Lung (tissue), 12 donors: ENCODE data around the gene CAPN9. TPM values are rescaled to one million over a fixed set of nuclear protein-coding genes. Genes with fewer than 3 reads are reported as not detected.

Experiments
- ATAC-seq: fragments of 200-7000 bp; cut with Tn5 transposase; one replicate; pipeline ENCODE4 v1.9.1; 2020; ENCODE audit warnings: moderate number of reproducible peaks; ENCODE audit not compliant: insufficient read depth, low FRiP score
- DNase-seq, 3 donors: peaks; one replicate each; pipeline ENCODE4 v3.0.0-alpha.2; 2013 to 2017
- H3K27ac ChIP-seq, 2 donors: one replicate each; pipeline ENCODE4 v1.5.1; 2013; ENCODE audit warnings: mild to moderate bottlenecking in 2 of 2, moderate library complexity in 2 of 2, control low read depth in 1 of 2, inconsistent platforms in 1 of 2, low read depth in 1 of 2, low read length in 1 of 2
- H3K27me3 ChIP-seq, 3 donors: one replicate each; pipeline ENCODE4 v1.5.1; 2013; ENCODE audit warnings: low read length in 2 of 3; ENCODE audit not compliant: control insufficient read depth in 3 of 3, insufficient read depth in 3 of 3
- H3K36me3 ChIP-seq, 4 donors: one replicate each; pipeline ENCODE4 v1.5.1; 2013; ENCODE audit warnings: low read length in 4 of 4, mild to moderate bottlenecking in 1 of 4, moderate library complexity in 1 of 4; ENCODE audit not compliant: control insufficient read depth in 4 of 4, insufficient read depth in 4 of 4
- H3K4me1 ChIP-seq, 5 donors: one replicate each; pipeline ENCODE4 v1.5.1; 2013; ENCODE audit warnings: low read length in 5 of 5, mild to moderate bottlenecking in 2 of 5, moderate library complexity in 1 of 5; ENCODE audit not compliant: control insufficient read depth in 5 of 5, insufficient read depth in 5 of 5
- H3K4me3 ChIP-seq: one replicate; pipeline ENCODE4 v1.5.1; 2013; ENCODE audit warnings: mild to moderate bottlenecking, control low read depth, moderate library complexity
- H3K9ac ChIP-seq, 2 donors: one replicate each; pipeline ENCODE4 v1.5.1; 2013; ENCODE audit warnings: low read length in 2 of 2, control low read depth in 1 of 2; ENCODE audit not compliant: insufficient read depth in 1 of 2
- H3K9me3 ChIP-seq, 4 donors: one replicate each; pipeline ENCODE4 v1.5.1; 2013; ENCODE audit warnings: low read length in 3 of 4, mild to moderate bottlenecking in 1 of 4, moderate library complexity in 1 of 4; ENCODE audit not compliant: control insufficient read depth in 4 of 4, insufficient read depth in 3 of 4
- CTCF ChIP-seq: IDR thresholded peaks from 2 replicates; pipeline ENCODE4 v1.5.1; 2012; ENCODE audit warnings: mild to moderate bottlenecking; ENCODE audit errors: control extremely low read depth, extremely low read depth
- WGBS, 2 donors: extraction: QIAGEN DNeasy Blood & Tissue Kit; methylation state at CpG; one replicate each; pipeline ENCODE4 v1.1.7; 2013; 5-methylcytosine and 5-hydroxymethylcytosine counted together
- polyA plus RNA-seq, 2 donors: library from polyadenylated mRNA; stranded (reverse); fragments of 200-250 nt; gene quantifications; one replicate each; pipeline ENCODE4 v1.2.1, GENCODE V29; 2013
- total RNA-seq, 2 donors: library from RNA; depleted of rRNA in 1 of 2; stranded (reverse); fragments of >200 nt in 1 of 2; gene quantifications; one replicate each; pipeline ENCODE4 v1.2.1, GENCODE V29; 2014 to 2021
- donor health status: control.
- donor health status: control.
- donor health status: Bipolar disorder and iron deficiency.
- donor health status: healthy.
- donor health status: DM: yes; HTN: yes; CAD: no.

The CAPN9 gene
- total and polyA plus RNA-seq, 4 donors = 2.2 to 13.2 (median 7.6) TPM

GRCh38 chr1:230771773-230772354, 24.7 kb downstream of the CAPN9 start:
- Histone ChIP-seq H3K4me3 (no peak overlapping the region), H3K27me3 (no peaks in the 10 kb centered on the region), H3K4me1 (peaks cover 0 to 12% (median 7%) of the 10 kb centered on the region in 5 donors), H3K9ac (no peak overlapping the region), H3K9me3 (peaks cover 0 to 4% (median 0%) of the 10 kb centered on the region in 4 donors), H3K36me3 (no peaks in the 10 kb centered on the region), H3K27ac (no peak overlapping the region)
- ATAC-seq (no peak), DNase-seq (no peak)
- TF ChIP-seq CTCF = no peak
- 90 to 92% methylated on average over 13 of the region's 13 CpGs for whole genome bisulfite sequencing, 2 donors

GRCh38 chr1:230772457-230773395, 25.5 kb downstream of the CAPN9 start:
- Histone ChIP-seq H3K9me3 (peaks cover 0 to 4% (median under 1%) of the 10 kb centered on the region in 4 donors), H3K4me1 (peaks cover 0 to 12% (median 7%) of the 10 kb centered on the region in 5 donors), H3K27ac (no peak overlapping the region), H3K27me3 (no peaks in the 10 kb centered on the region), H3K9ac (no peak overlapping the region), H3K4me3 (no peak overlapping the region), H3K36me3 (no peaks in the 10 kb centered on the region)
- peak; percentile 63 to 85 (median 80) for DNase-seq
- peak; percentile 25 for TF ChIP-seq CTCF
- WGBS, 2 donors = 67 to 76% methylated on average over 14 of the region's 14 CpGs
- ATAC-seq = peak; percentile 39

GRCh38 chr1:230773396-230774033, 26.3 kb downstream of the CAPN9 start:
- no peak for TF ChIP-seq CTCF
- no peak for DNase-seq
- ATAC-seq = no peak

More at GRCh38 chr1:230773396-230774033, 26.3 kb downstream of the CAPN9 start:
- Histone ChIP-seq H3K27me3 (no peaks in the 10 kb centered on the region), H3K9me3 (peaks cover 0 to 4% (median under 1%) of the 10 kb centered on the region in 4 donors), H3K27ac (no peak overlapping the region), H3K4me3 (no peak overlapping the region), H3K4me1 (peaks cover 0 to 12% (median 7%) of the 10 kb centered on the region in 5 donors), H3K9ac (no peak overlapping the region), H3K36me3 (no peaks in the 10 kb centered on the region)
- 74 to 83% methylated on average over 11 of the region's 11 CpGs for WGBS, 2 donors
